T47D (cell line): Measurements from ENCODE around the gene HIP1.
"Not testable (repeated sequence)": the region's sequence is repeated elsewhere in the genome, so short reads cannot be mapped to it uniquely, and the experiment has no call there.

Source experiments
- DNase-seq, 2 experiments: peaks; one replicate each; pipeline versions ENCODE4 v3.0.0 to v3.0.0-alpha.2; 2011 to 2012; ENCODE audit warnings: low read depth in 1 of 2, low spot score in 1 of 2
- JUND ChIP-seq: IDR thresholded peaks from 2 replicates; pipeline ENCODE4 v1.6.1; 2012; ENCODE audit warnings: low read depth
- in situ Hi-C: cut with HindIII; loops from 2 replicates; pipeline ENCODE4 v1.10.0; 2016; ENCODE audit warnings: low sequenced_read_pairs, low pct_unique_long_range_greater_than_20kb

The HIP1 gene

DNA sequence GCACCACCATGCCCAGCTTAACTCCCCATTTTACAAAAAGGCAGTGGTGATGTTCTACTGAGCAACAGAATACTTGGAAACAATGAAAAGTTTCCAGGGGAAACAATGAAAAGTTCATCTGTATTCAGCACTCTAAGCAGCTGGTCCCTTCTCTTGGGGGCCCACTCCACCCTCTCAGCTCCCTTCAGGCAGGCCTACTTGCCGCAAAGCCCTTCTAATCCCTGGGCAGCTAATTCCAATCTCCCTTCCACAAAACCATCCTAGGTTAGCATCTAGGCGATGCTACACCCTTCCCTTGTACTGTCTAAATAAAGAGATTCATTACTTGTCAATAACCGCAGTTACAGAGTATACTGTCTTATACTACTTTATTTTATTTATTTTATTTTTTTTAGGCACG, 167.5 kb downstream of the HIP1 start:
- in situ Hi-C loops: no loop called here
- DNase-seq: no peak
- TF ChIP-seq JUND: no peak

DNA sequence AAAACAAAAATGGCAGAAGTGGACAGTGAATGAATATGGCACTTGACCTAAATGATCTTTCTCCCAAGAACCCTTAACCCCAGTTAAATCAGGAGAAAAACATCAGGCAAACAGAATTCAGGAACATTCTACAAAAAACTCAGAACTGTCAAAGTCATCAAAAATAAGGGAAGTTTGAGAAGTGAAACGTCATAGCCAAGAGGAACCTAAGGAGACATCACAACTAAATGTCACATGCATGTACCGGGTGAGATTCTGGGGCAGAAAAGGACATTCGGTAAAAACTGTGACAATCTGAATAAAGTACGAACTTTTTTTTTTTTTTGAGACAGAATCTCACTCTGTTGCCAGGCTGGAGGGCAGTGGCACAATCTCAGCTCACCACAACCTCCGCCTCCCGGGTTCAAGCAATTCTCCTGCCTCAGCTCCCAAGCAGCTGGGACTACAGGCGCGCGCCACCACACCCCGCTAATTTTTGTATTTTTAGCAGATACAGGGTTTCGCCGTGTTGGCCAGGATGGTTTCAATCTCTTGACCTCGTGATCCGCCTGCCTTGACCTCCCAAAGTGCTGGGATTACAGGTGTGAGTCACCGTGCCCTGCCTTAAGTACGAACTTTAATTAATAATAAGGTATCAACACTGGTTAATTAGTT, 169.0 kb downstream of the HIP1 start:
- DNase-seq, in situ Hi-C loops: not testable (repeated sequence)

DNA sequence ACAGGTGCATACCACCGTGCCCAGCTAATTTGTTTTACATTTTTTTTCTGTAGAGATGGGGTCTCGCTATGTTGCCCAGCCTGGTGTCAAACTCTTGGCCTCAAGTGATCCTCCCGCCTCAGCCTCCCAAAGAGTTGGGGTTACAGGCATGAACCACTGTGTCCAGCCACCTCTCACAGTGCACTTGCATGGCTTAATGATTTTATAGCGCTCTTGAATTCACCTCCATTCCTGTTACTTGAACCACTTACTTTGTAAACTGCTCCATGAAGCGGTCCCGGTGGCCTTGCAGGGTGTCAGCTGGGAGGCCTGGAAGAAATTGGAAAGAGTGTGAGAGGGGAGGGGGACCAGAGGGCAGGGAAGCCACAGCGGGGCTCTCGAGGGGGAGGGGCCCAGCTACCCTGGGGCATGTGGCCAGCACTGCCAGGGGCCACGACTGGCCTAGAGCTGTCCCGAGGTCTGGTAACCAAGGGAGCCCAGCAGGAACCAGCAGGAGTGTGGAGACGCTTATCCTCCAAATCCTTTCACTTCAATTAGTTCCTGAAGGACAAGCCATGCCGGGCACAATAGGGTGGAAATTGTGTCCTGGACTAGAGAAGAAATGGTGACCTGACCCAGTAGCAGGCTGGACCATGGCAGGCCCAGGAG, 170.7 kb downstream of the HIP1 start:
- in situ Hi-C loops: no loop called here
- no peak for DNase-seq
- TF ChIP-seq JUND: no peak

DNA sequence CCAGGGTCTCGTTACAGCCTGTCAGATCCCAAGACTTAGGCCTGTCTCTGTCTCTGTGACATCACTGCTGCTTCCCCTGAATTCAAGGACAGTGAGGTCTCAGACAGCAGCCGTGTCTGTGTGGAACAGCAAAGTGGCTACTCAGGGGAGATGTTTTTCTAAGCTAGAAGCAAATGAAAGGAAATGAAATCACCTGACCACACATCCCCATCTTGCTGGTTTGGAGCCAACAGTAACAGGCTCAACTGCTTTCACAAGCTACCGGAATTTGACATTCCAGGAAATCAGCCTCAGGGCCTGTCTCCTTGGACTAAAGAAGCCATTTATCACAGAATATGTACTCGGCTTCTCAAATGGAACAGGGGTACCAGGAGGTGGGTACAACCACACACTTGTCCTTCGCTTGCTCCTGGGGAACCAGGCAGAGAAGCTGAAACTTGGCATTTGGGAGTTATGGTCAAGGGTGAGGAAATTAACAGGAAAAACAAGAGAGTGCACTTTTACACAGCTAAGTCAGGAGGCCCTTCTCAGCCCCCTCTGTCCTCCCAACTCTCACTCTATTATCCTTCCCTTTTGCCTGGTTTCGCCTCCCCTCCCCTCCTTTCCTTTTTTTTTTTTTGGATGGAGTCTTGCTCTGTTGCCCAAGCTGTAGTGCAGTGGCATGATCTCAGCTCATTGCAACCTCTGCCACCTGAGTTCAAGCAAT, 173.5 kb downstream of the HIP1 start:
- in situ Hi-C loops: no loop called here
- TF ChIP-seq JUND: no peak
- DNase-seq: peak; percentile 76 to 99

DNA sequence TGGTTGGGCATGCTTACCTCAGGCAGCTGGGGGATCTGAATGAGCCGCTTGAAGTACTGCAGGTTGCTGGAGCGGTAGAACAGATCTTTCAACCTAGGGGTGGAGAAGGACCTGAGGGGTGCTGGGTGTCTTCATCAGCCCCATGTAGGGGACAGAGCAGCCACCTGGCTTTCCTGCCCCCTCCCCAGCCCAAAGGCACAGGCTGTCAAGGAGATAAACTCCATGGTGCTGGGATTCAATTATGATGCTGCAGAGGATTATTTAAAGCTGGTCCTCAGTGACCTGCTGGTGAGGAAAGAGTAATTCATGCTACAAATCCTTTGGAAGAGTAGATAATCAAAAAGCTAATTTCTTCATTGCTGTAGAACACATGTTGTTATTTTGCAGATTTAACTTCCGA, 175.6 kb downstream of the HIP1 start:
- DNase-seq: no peak
- no peak for TF ChIP-seq JUND
- in situ Hi-C loops: no loop called here

DNA sequence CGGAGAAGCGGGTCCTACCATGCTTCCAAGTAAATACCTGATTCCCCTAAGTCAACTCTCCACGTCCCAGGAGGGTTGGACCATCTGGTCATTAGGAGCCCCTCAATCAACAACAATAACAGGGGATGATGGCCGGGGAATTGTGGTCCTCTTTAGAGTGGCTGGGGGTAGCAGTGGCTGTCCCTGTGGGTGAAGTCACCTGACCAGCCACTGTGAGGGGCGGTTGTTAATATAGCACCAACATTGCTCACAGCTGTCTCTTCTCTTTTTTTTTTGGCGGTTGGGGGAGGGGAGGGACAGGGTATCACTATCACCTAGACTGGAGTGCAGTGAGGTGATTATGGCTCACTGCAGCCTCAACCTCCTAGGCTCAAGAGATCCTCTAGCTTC, 178.8 kb downstream of the HIP1 start:
- TF ChIP-seq JUND: no peak
- in situ Hi-C loops: no loop called here
- no peak for DNase-seq

DNA sequence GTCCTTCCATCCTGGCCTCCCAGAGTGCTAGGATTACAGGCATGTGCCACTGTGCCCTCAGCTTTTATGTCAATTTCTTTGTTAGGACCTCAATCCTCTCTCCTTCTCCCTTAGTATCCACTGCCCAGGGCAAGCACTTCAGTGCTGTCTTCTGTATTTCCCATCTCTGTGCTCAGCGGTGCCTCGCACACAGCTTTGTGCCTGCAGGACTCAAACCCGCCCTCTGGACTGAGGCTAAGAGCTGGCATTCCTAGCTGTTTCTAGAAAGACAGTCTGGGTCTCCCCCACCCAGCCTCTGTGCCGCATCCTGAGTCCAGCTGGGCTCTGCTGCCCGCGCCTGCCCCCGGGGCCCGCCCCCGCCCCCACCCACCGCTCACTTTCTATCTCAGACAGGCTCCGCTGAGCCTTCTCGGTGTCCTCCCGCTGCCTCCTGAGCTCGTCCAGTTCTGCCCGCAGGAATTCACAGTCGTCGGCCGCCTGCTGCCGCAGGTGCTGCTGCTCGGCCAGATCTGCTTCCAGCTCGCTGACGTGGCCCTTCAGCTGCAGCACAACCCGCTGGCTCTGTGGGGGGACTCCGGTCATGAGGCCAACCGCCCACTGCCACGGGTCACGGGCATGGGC, 179.3 kb downstream of the HIP1 start:
- TF ChIP-seq JUND: no peak
- no peak for DNase-seq
- in situ Hi-C loops: no loop called here

DNA sequence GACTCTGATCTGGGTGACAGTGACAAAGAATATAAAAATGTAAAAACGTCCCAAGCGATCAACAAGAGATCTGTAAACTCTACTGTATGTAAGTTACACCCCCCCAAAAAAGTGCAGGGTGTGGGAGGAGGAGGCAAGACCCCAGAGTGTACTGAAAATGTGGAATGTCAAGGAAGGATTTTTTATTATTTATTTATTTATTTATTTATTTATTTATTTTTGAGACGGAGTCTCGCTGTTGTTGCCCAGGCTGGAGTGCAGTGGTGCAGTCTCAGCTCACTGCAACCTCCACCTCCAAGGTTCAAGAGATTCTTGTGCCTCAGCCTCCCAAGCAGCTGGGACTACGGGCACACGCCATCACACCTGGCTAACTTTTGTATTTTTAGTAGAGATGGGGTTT, 181.9 kb downstream of the HIP1 start:
- DNase-seq, in situ Hi-C loops: not testable (repeated sequence)

DNA sequence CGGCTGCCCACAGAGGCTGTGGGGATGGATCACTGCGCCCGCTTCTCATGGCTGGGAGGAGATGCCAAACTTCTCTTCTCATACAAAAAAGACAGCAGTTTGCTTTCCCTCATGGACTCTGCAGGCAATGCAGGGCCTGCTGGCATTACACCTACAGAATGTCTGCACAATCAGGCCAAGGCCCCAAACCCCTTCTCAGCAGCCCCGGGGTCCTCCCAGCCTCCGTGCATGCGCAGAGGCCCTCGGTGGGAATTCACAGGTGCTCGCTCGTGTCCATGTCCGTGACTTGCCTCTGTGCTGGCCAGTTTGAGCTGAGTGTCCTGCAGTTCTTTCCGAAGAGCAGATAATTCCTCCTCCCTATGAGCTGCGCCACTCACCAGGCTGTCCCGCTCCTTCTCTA, 183.0 kb downstream of the HIP1 start:
- in situ Hi-C loops: no loop called here
- no peak for TF ChIP-seq JUND
- DNase-seq: no peak

DNA sequence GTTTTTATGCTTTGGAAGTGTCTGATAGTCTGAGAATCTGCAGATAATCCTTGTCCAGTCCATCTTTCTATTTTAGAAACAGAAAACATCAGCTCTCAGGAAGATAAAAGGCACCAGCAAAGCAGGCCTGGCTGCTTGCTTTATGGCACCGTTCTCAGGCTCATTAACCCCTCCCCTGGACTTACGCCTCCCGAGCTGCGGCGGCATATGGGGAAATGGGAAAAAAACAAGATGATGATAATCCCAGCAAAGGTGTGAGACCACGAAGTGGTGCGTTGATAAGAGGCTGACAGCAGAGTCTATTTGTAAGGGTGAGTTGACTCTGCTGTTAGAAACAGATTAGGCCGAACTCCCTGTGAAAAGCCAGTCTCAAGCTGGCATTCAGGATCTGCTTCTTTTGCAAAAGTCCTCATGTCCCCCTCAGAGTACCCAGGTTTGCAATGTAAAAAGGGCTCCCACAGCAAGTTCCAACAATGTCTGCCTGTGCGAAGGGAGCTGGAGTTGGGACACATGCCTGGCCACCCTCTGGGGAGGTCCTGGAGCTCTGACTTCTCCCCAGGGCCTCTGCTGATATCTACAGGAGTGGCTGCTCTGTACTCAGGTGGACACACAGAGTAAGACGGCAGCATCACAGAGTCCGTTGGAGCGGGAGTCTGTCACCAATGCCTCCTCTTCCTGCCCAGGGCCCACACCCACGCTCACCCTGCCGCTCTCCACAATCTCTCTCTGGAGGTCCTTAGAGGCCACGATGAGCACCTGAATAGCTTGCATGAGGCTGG, 192.3 kb downstream of the HIP1 start:
- in situ Hi-C loops: no loop called here
- TF ChIP-seq JUND: no peak
- no peak for DNase-seq

DNA sequence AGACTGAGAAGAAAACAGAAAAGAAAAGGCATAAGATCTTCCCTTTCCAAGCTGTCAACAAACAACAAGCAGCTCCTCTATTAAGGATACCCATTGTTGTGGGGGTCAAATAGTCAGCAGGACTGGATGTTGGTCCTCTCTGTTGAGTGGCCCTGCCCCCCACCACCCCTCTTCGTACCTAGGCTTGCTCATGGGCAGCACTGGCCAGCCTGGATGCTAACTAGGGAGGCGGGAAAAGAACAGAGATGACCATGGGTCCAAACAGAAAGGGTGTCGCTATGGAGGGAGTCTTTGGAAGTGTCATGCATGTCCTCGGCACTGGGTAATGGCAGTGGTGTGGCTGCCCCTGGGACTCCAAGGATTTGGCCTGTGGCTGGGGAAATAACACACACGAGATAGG, 201.0 kb downstream of the HIP1 start:
- no peak for TF ChIP-seq JUND
- in situ Hi-C loops: no loop called here
- DNase-seq: no peak

DNA sequence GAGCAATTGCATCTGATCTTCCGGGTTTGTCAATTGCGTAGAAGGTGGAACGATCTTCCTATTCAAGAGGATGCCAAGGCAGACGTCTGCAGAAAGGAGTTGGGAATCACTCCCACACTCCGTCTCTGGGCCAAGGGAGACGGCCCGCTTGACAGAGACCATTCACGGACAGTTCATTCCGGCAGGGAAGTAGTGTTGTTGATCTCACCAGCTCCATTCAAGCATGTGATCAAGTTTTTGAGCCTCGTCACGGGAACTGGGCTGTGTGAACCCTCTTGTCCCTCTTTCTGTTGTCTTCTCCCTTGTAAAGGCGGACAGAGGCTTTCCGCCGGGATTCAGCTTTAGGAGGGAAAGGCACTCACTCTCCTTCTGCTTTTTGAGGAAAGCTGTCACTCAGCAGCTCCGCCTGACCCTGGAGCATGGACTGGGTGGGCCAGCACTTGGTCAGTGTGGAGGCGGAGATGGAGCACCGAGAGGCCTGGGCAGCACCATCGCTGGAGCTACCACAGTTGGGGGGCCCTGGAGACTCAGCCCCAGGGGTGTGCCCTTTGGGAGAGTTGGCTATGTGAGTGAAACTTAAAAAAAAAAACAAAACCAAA, 201.7 kb downstream of the HIP1 start:
- no peak for DNase-seq
- no peak for TF ChIP-seq JUND
- in situ Hi-C loops: no loop called here
